ENCODE results near the gene KCND2. TPM values are rescaled to one million over a fixed set of nuclear protein-coding genes. Genes with fewer than 3 reads are reported as not detected.

KCND2 gene
- total RNA-seq, 1 experiment from 2014 or later = not detected

GRCh38 chr7:120278773-120279172 is 5.8 kb downstream of the KCND2 start:
- H3K9me2 ChIP-seq (replicated peaks; ENCODE audit: insufficient read depth, low read length) = 0 out of 2 replicates have a peak, but pooled peaks cover 3% of the 10 kb centered on the region
- H3K4me1 ChIP-seq (ENCODE audit: low read length) = no peaks in the 10 kb centered on the region
- no peak overlapping the region for H3K4me2 ChIP-seq (ENCODE audit: low read depth, low read length, poor library complexity, severe bottlenecking)
- peaks cover 16% of the 10 kb centered on the region for H3K9me3 ChIP-seq (ENCODE audit: low read length)
- H4K20me1 ChIP-seq (ENCODE audit: insufficient read depth, low read depth, low read length) = no peaks in the 10 kb centered on the region
- H3K36me3 ChIP-seq (ENCODE audit: insufficient read depth, low read length) = no peaks in the 10 kb centered on the region
- H3K9ac ChIP-seq (ENCODE audit: low read length) = no peak overlapping the region
- no peaks in the 10 kb centered on the region for H3K79me2 ChIP-seq (ENCODE audit: low read length)
- no peaks in the 10 kb centered on the region for H3K27me3 ChIP-seq (ENCODE audit: low read length)
- DNase-seq = no peak
- H3K27ac ChIP-seq (ENCODE audit: low read length) = no peak overlapping the region
- no peak overlapping the region for H2AFZ ChIP-seq (ENCODE audit: low read length)
- H3K4me3 ChIP-seq (ENCODE audit: low read length) = no peak overlapping the region

GRCh38 chr7:120280743-120281142 is 7.8 kb downstream of the KCND2 start:
- Histone ChIP-seq H3K27me3 (ENCODE audit: low read length) (no peaks in the 10 kb centered on the region), H3K9me2 (replicated peaks; ENCODE audit: insufficient read depth, low read length) (0 out of 2 replicates have a peak, but pooled peaks cover 3% of the 10 kb centered on the region), H3K4me1 (ENCODE audit: low read length) (no peaks in the 10 kb centered on the region), H3K36me3 (ENCODE audit: insufficient read depth, low read length) (no peaks in the 10 kb centered on the region), H3K4me3 (ENCODE audit: low read length) (no peak overlapping the region), H3K79me2 (ENCODE audit: low read length) (no peaks in the 10 kb centered on the region), H3K27ac (ENCODE audit: low read length) (no peak overlapping the region), H3K9ac (ENCODE audit: low read length) (no peak overlapping the region), H3K9me3 (ENCODE audit: low read length) (peaks cover 12% of the 10 kb centered on the region), H4K20me1 (ENCODE audit: insufficient read depth, low read depth, low read length) (no peaks in the 10 kb centered on the region), H2AFZ (ENCODE audit: low read length) (no peak overlapping the region), H3K4me2 (ENCODE audit: low read depth, low read length, poor library complexity, severe bottlenecking) (no peak overlapping the region)
- no peak for DNase-seq

GRCh38 chr7:120293027-120293426 is 20.1 kb downstream of the KCND2 start:
- Histone ChIP-seq H3K9ac (ENCODE audit: low read length) (no peak overlapping the region), H4K20me1 (ENCODE audit: insufficient read depth, low read depth, low read length) (no peaks in the 10 kb centered on the region), H3K4me2 (ENCODE audit: low read depth, low read length, poor library complexity, severe bottlenecking) (no peak overlapping the region), H2AFZ (ENCODE audit: low read length) (no peak overlapping the region), H3K4me3 (ENCODE audit: low read length) (no peak overlapping the region), H3K4me1 (ENCODE audit: low read length) (no peaks in the 10 kb centered on the region), H3K27me3 (ENCODE audit: low read length) (no peaks in the 10 kb centered on the region), H3K9me2 (replicated peaks; ENCODE audit: insufficient read depth, low read length) (no peaks in the 10 kb centered on the region), H3K27ac (ENCODE audit: low read length) (no peak overlapping the region), H3K9me3 (ENCODE audit: low read length) (peaks cover 20% of the 10 kb centered on the region), H3K79me2 (ENCODE audit: low read length) (no peaks in the 10 kb centered on the region), H3K36me3 (ENCODE audit: insufficient read depth, low read length) (no peaks in the 10 kb centered on the region)
- DNase-seq = no peak

- Histone ChIP-seq H3K9me3 (ENCODE audit: low read length) (peaks cover 23% of the 10 kb centered on the region), H3K27me3 (ENCODE audit: low read length) (no peaks in the 10 kb centered on the region), H3K27ac (ENCODE audit: low read length) (no peak overlapping the region), H3K4me1 (ENCODE audit: low read length) (no peaks in the 10 kb centered on the region), H3K9ac (ENCODE audit: low read length) (no peak overlapping the region), H3K36me3 (ENCODE audit: insufficient read depth, low read length) (no peaks in the 10 kb centered on the region), H3K4me2 (ENCODE audit: low read depth, low read length, poor library complexity, severe bottlenecking) (no peak overlapping the region), H4K20me1 (ENCODE audit: insufficient read depth, low read depth, low read length) (no peaks in the 10 kb centered on the region), H2AFZ (ENCODE audit: low read length) (no peak overlapping the region), H3K79me2 (ENCODE audit: low read length) (no peaks in the 10 kb centered on the region), H3K4me3 (ENCODE audit: low read length) (no peak overlapping the region), H3K9me2 (replicated peaks; ENCODE audit: insufficient read depth, low read length) (no peaks in the 10 kb centered on the region)
- no peak for DNase-seq
These were observed 29.2 kb downstream of the KCND2 start for GRCh38 chr7:120302190-120302589.

- Histone ChIP-seq H3K9ac (ENCODE audit: low read length) (no peak overlapping the region), H2AFZ (ENCODE audit: low read length) (no peak overlapping the region), H3K4me2 (ENCODE audit: low read depth, low read length, poor library complexity, severe bottlenecking) (no peak overlapping the region), H3K4me3 (ENCODE audit: low read length) (no peak overlapping the region), H4K20me1 (ENCODE audit: insufficient read depth, low read depth, low read length) (no peaks in the 10 kb centered on the region), H3K27me3 (ENCODE audit: low read length) (no peaks in the 10 kb centered on the region), H3K9me2 (replicated peaks; ENCODE audit: insufficient read depth, low read length) (no peaks in the 10 kb centered on the region), H3K36me3 (ENCODE audit: insufficient read depth, low read length) (no peaks in the 10 kb centered on the region), H3K79me2 (ENCODE audit: low read length) (no peaks in the 10 kb centered on the region), H3K4me1 (ENCODE audit: low read length) (no peaks in the 10 kb centered on the region), H3K9me3 (ENCODE audit: low read length) (peaks cover 22% of the 10 kb centered on the region), H3K27ac (ENCODE audit: low read length) (no peak overlapping the region)
- DNase-seq = no peak
These were observed 30.1 kb downstream of the KCND2 start for GRCh38 chr7:120303105-120303504.

DNA sequence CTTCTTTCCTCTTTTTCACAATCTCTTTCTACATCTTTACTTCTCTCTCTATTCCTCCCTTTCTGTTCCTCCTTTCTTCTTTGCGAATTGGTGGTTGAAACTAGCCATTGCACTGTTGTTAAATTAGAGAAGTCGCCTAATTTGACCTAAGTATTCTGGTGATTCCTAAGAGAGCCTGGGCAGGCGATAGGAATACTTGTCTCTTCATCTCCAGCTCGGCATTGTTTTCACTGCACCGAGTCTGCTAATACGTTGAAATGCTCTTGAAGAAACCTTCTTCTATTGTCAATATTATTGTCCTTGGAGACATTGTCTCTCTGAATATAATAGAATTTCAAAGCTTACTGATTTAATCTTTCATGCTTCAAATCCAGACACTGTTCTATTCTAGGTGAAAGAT is 31.7 kb downstream of the KCND2 start:
- H3K27me3 ChIP-seq (ENCODE audit: low read length) = no peaks in the 10 kb centered on the region
- H3K4me3 ChIP-seq (ENCODE audit: low read length) = no peak overlapping the region
- no peaks in the 10 kb centered on the region for H3K36me3 ChIP-seq (ENCODE audit: insufficient read depth, low read length)
- H4K20me1 ChIP-seq (ENCODE audit: insufficient read depth, low read depth, low read length) = no peaks in the 10 kb centered on the region
- H2AFZ ChIP-seq (ENCODE audit: low read length) = no peak overlapping the region
- H3K4me2 ChIP-seq (ENCODE audit: low read depth, low read length, poor library complexity, severe bottlenecking) = no peak overlapping the region
- H3K4me1 ChIP-seq (ENCODE audit: low read length) = no peaks in the 10 kb centered on the region
- no peaks in the 10 kb centered on the region for H3K79me2 ChIP-seq (ENCODE audit: low read length)
- DNase-seq = no peak
- no peak overlapping the region for H3K9ac ChIP-seq (ENCODE audit: low read length)
- H3K9me2 ChIP-seq (replicated peaks; ENCODE audit: insufficient read depth, low read length) = no peaks in the 10 kb centered on the region
- H3K9me3 ChIP-seq (ENCODE audit: low read length) = peaks cover 23% of the 10 kb centered on the region; the same call in 1 of the 2 replicates
- no peak overlapping the region for H3K27ac ChIP-seq (ENCODE audit: low read length)

GRCh38 chr7:120307991-120308545 is 35.1 kb downstream of the KCND2 start:
- Histone ChIP-seq H3K4me3 (ENCODE audit: low read length) (no peak overlapping the region), H3K27ac (ENCODE audit: low read length) (no peak overlapping the region), H2AFZ (ENCODE audit: low read length) (no peak overlapping the region), H3K4me2 (ENCODE audit: low read depth, low read length, poor library complexity, severe bottlenecking) (no peak overlapping the region), H3K9me3 (ENCODE audit: low read length) (peaks cover 20% of the 10 kb centered on the region; the same call in 1 of the 2 replicates), H3K4me1 (ENCODE audit: low read length) (no peaks in the 10 kb centered on the region), H3K79me2 (ENCODE audit: low read length) (no peaks in the 10 kb centered on the region), H3K36me3 (ENCODE audit: insufficient read depth, low read length) (no peaks in the 10 kb centered on the region), H3K9me2 (replicated peaks; ENCODE audit: insufficient read depth, low read length) (no peaks in the 10 kb centered on the region), H3K9ac (ENCODE audit: low read length) (no peak overlapping the region), H3K27me3 (ENCODE audit: low read length) (no peaks in the 10 kb centered on the region), H4K20me1 (ENCODE audit: insufficient read depth, low read depth, low read length) (no peaks in the 10 kb centered on the region)
- no peak for DNase-seq

DNA sequence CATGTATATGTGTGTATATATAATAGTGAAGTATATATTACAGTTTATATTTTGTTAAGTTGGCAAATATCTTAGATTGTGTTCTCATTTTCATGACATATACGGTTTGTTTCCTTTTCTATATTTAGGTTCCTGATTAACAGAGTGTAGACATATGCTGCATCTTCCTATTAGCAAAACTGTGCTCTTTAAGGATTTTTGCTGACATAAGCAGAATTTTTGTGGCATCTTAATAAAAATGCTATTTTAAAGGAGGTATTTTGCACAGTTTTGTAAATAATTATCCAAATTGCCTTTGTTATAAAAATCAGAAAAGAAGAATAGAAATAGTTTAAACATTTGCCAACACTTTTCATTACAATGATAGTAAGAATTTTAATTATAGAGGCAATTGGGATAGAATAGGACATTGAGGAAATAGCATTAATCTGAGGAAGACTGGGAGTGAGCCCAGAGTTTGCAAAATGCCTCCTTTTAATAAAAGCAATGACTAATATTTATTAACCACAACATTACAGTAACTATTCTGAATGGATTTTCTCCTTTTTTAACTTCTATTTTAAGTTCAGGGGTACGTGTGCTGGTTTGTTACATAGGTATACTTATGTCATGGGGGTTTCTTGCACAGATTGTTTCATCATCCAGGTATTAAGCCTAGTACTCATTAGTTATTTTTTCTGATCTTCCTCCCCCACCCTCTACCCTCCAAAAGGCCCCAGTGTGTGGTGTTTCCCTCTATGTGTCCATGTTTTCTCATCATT is 38.2 kb downstream of the KCND2 start:
- no peaks in the 10 kb centered on the region for H3K36me3 ChIP-seq (ENCODE audit: insufficient read depth, low read length)

More for the DNA sequence above, 38.2 kb downstream of the KCND2 start:
- Histone ChIP-seq H3K27ac (ENCODE audit: low read length) (no peak overlapping the region), H4K20me1 (ENCODE audit: insufficient read depth, low read depth, low read length) (no peaks in the 10 kb centered on the region), H3K27me3 (ENCODE audit: low read length) (no peaks in the 10 kb centered on the region), H3K79me2 (ENCODE audit: low read length) (no peaks in the 10 kb centered on the region), H3K9me3 (ENCODE audit: low read length) (peaks cover 8% of the 10 kb centered on the region; the same call in 1 of the 2 replicates), H3K4me2 (ENCODE audit: low read depth, low read length, poor library complexity, severe bottlenecking) (no peak overlapping the region), H3K9me2 (replicated peaks; ENCODE audit: insufficient read depth, low read length) (no peaks in the 10 kb centered on the region), H3K4me3 (ENCODE audit: low read length) (no peak overlapping the region), H2AFZ (ENCODE audit: low read length) (no peak overlapping the region), H3K9ac (ENCODE audit: low read length) (no peak overlapping the region), H3K4me1 (ENCODE audit: low read length) (no peaks in the 10 kb centered on the region)
- no peak for DNase-seq
